ENCODE results near the gene RMND5B. TPM values are rescaled to one million over a fixed set of nuclear protein-coding genes. Genes with fewer than 3 reads are reported as not detected.

The RMND5B gene
- total and polyA plus RNA-seq, 2 of the 13 experiments (the other 11 are each of a cell fraction or from before 2014, with no cell fraction given), result 18.6 to 20.4 TPM

DNA sequence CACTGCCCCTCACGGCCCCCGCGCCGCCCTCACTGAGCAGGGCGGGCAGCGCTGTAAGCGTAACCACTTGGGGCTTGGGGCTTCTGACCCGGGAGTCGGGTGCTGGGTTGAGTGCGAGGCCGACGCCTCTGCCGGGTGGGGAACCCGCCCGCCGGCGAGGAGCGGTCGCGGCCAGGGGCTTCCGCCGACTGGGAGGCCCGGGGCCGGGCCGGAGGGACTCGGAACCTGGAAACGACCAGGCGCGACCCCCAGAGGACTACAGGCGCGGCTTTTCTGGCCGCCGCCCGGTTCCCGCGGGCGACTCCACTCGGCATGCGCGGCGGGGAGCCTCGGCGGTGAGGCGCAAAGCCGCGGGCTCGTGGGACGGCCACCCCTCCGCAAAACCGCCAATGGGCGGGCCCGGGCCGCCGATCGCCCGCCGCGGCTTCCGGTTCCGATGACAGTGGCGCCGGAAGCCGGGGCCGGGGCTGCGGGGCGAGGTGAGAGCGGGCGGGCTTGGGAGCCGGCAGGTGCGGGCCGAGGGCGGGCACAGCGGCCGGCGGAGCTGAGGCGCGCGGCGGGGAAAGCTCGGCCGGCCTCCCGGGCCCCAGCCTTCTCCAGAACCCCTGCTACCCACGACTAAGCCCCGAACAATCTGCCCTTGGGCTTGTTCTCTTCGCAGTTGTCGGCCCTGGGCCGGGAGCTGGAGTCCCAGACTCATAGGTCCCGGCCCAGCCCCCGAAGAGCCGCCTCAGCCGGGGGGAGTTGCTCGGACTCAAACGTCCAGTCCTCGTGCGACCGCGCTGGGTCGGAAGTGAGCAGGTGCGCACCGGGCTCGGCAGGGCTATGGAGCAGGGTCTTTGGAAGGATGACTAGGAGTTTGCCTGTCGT is at the start of gene RMND5B (continued):
- no peak; a peak in 1 of 4 replicates for TF ChIP-seq REST (IDR thresholded peaks at IDR 0.05; ENCODE audit: borderline replicate concordance in 1 of 2, low read depth in 1 of 2, low read length in 2 of 2)
- 0 out of 2 replicates have a peak, but pooled peaks have one; percentile 15 for TF ChIP-seq KMT2B (CRISPR knock-in tag; IDR thresholded peaks at IDR 0.05)
- TF ChIP-seq ZNF510 (CRISPR knock-in tag; IDR thresholded peaks at IDR 0.05; ENCODE audit: low read depth), result 0 out of 2 replicates have a peak, but pooled peaks have one; percentile 69
- TF ChIP-seq ATM (IDR thresholded peaks at IDR 0.05; ENCODE audit: borderline replicate concordance), result no peak
- TF ChIP-seq HDAC2 (CRISPR knock-in tag; IDR thresholded peaks at IDR 0.05), result no peak; the same call in 1 of the 2 replicates
- TF ChIP-seq LCORL (IDR thresholded peaks at IDR 0.05), result no peak
- TF ChIP-seq LCORL (CRISPR knock-in tag; IDR thresholded peaks at IDR 0.05), result no peak
- no peak for TF ChIP-seq ZBTB44 (CRISPR knock-in tag; IDR thresholded peaks at IDR 0.05)
- peak; percentile 85; the same call in 1 of the 2 replicates for TF ChIP-seq ZNF431 (CRISPR knock-in tag; IDR thresholded peaks at IDR 0.05; ENCODE audit: borderline replicate concordance, low read depth)
- no peak for TF ChIP-seq ZNF792 (CRISPR knock-in tag; IDR thresholded peaks at IDR 0.05)
- TF ChIP-seq HMG20B (CRISPR knock-in tag; conservative IDR thresholded peaks at IDR 0.05), result no peak
- TF ChIP-seq ZNF30 (CRISPR knock-in tag; IDR thresholded peaks at IDR 0.05), result no peak
- TF ChIP-seq GLMP (CRISPR knock-in tag; IDR thresholded peaks at IDR 0.05; ENCODE audit: borderline replicate concordance), result no peak
- peak; percentile 71; the same call in 1 of the 2 replicates for TF ChIP-seq ZNF33B (CRISPR knock-in tag; IDR thresholded peaks at IDR 0.05)
- 0 out of 2 replicates have a peak, but pooled peaks have one; percentile 9 for TF ChIP-seq ZNF33A (CRISPR knock-in tag; IDR thresholded peaks at IDR 0.05; ENCODE audit: borderline replicate concordance)
- TF ChIP-seq, protein P1, sequence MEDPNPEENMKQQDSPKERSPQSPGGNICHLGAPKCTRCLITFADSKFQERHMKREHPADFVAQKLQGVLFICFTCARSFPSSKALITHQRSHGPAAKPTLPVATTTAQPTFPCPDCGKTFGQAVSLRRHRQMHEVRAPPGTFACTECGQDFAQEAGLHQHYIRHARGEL (CRISPR knock-in tag; IDR thresholded peaks at IDR 0.05), result no peak
- no peak for TF ChIP-seq ARHGAP35 (CRISPR knock-in tag; IDR thresholded peaks at IDR 0.05; ENCODE audit: borderline replicate concordance)
- peak; percentile 34; the same call in 1 of the 2 replicates for TF ChIP-seq ZNF430 (CRISPR knock-in tag; IDR thresholded peaks at IDR 0.05)
- TF ChIP-seq, protein P2, sequence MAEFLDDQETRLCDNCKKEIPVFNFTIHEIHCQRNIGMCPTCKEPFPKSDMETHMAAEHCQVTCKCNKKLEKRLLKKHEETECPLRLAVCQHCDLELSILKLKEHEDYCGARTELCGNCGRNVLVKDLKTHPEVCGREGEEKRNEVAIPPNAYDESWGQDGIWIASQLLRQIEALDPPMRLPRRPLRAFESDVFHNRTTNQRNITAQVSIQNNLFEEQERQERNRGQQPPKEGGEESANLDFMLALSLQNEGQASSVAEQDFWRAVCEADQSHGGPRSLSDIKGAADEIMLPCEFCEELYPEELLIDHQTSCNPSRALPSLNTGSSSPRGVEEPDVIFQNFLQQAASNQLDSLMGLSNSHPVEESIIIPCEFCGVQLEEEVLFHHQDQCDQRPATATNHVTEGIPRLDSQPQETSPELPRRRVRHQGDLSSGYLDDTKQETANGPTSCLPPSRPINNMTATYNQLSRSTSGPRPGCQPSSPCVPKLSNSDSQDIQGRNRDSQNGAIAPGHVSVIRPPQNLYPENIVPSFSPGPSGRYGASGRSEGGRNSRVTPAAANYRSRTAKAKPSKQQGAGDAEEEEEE (CRISPR knock-in tag; IDR thresholded peaks at IDR 0.05; ENCODE audit: borderline replicate concordance), result no peak
- no peak for TF ChIP-seq TRIM24 (CRISPR knock-in tag; IDR thresholded peaks at IDR 0.05)
- no peak for TF ChIP-seq KLF9 (CRISPR knock-in tag; IDR thresholded peaks at IDR 0.05; ENCODE audit: low read depth)

All from HepG2 (cell line).